ENCODE data around the gene EPHB1. TPM values are rescaled to one million over a fixed set of nuclear protein-coding genes. Genes with fewer than 3 reads are reported as not detected.

Gene EPHB1
- total and polyA plus RNA-seq, 2 donors (not counting 3 experiments of a cell fraction or from before 2014, with no cell fraction given), result 1.3 to 5.2 TPM

GRCh38 chr3:135242285-135242684 is 447.2 kb downstream of the EPHB1 start:
- intact Hi-C loops (cut with micrococcal nuclease), result loop anchor here (10.0 kb wide), 1 partner anchor 447 kb away; the partner anchor contains the start of gene EPHB1
- H3K4me3 ChIP-seq (replicated peaks in 1 of 3; ENCODE audit: insufficient read depth in 1 of 3, low read depth in 1 of 3, low read length in 3 of 3), result no peak overlapping the region
- CTCF ChIA-PET, result no interaction called here
- no peaks in the 10 kb centered on the region for H3K36me3 ChIP-seq (ENCODE audit: control insufficient read depth in 2 of 2, extremely low read depth in 1 of 2, insufficient read depth in 2 of 2, low read length in 2 of 2)
- no peaks in the 10 kb centered on the region for H3K9me3 ChIP-seq (replicated peaks; ENCODE audit: control insufficient read depth, insufficient read depth, low read length)
- POLR2A ChIA-PET, result no interaction called here
- H3K27ac ChIP-seq (ENCODE audit: insufficient read depth, low read depth, low read length), result no peak overlapping the region
- FAIRE-seq (no peak), DNase-seq (ENCODE audit: low read depth, low spot score) (no peak)
- TF ChIP-seq POLR2A (IDR thresholded peaks at IDR 0.05; ENCODE audit: low read depth, low read length), result no peak
- no peak for TF ChIP-seq MYC (IDR thresholded peaks at IDR 0.05; ENCODE audit: low read depth, low read length)
- no peak for TF ChIP-seq FOS (IDR thresholded peaks at IDR 0.05; ENCODE audit: borderline replicate concordance, insufficient read depth, low read length)
- TF ChIP-seq POLR2AphosphoS5 (IDR thresholded peaks at IDR 0.05; ENCODE audit: insufficient read depth, low read depth, low read length), result no peak
- no peak for TF ChIP-seq CTCF (IDR thresholded peaks at IDR 0.05; ENCODE audit: extremely low read depth in 1 of 2, insufficient read depth in 1 of 2, low read depth in 1 of 2, low read length in 2 of 2)
- no peak for TF ChIP-seq MAX (IDR thresholded peaks at IDR 0.05; ENCODE audit: insufficient read depth, insufficient read length)
- no peak for TF ChIP-seq GATA2 (IDR thresholded peaks at IDR 0.05; ENCODE audit: insufficient read depth, insufficient read length, low read depth, low read length)
- no peak for TF ChIP-seq JUN (IDR thresholded peaks at IDR 0.05; ENCODE audit: borderline replicate concordance, insufficient read depth, insufficient read length, low read depth)
- no peak for TF ChIP-seq EZH2 (IDR thresholded peaks at IDR 0.05; ENCODE audit: borderline replicate concordance, low read depth, low read length, severe bottlenecking)
- no TSS peak for BruUV-seq (replicated peaks)
- dilution Hi-C loops (cut with MboI; ENCODE audit: extremely low pct_ligation_motif_present, low sequenced_read_pairs), result no loop called here
- no peaks in the 10 kb centered on the region for H3K27me3 ChIP-seq (ENCODE audit: control insufficient read depth in 2 of 2, insufficient read depth in 2 of 2, low read length in 2 of 2)
- H3K4me1 ChIP-seq (ENCODE audit: control insufficient read depth, extremely low read depth, insufficient read depth, low read length), result no peaks in the 10 kb centered on the region
- no peaks in the 10 kb centered on the region for H3K9me1 ChIP-seq (replicated peaks; ENCODE audit: control insufficient read depth, extremely low read depth, insufficient read depth, low read length)
- H2AFZ ChIP-seq (ENCODE audit: low read depth, low read length), result no peak overlapping the region
- no peaks in the 10 kb centered on the region for H4K20me1 ChIP-seq (replicated peaks; ENCODE audit: control insufficient read depth, extremely low read depth, insufficient read depth, low read length)
- H3K4me2 ChIP-seq (ENCODE audit: insufficient read depth, low read length), result no peak overlapping the region
- no peaks in the 10 kb centered on the region for H3K79me2 ChIP-seq (ENCODE audit: control insufficient read depth, insufficient read depth, low read length)
- H3K9ac ChIP-seq (replicated peaks; ENCODE audit: extremely low read depth, insufficient read depth, low read length), result no peak overlapping the region
